T-helper 1 cell (primary cell): ENCODE data around the gene GDF11.

ENCODE experiments used
- DNase-seq, 5 donors: peaks; one replicate each; pipeline ENCODE4 v3.0.0-alpha.2; 2012 to 2020

GDF11 gene

GRCh38 chr12:55724226-55724939, 18.5 kb upstream of the GDF11 start:
- DNase-seq: peak; percentile 34 to 64 (median 53)

DNA sequence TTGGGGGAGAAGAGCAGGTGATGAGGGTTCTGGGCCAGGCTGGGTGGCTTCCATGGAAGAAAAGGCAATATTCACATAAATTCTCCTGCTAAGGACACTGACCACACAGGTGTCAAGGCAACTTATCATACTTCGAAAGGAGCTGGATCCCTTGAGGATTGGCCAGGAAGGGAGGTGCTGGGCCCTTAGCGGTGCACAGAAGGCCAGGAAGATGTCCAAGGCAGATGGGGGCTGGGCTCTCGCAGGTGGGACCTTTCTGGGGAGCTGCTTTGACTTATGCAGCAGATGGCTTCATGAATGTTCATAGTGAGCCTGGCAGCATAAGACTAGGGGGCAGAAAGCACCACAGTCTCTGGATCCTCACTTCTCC, 18.0 kb upstream of the GDF11 start:
- no peak for DNase-seq

GRCh38 chr12:55725556-55725955, 17.4 kb upstream of the GDF11 start:
- DNase-seq: no peak

- DNase-seq: no peak
Measured at GRCh38 chr12:55726971-55727370, 16.0 kb upstream of the GDF11 start.

DNA sequence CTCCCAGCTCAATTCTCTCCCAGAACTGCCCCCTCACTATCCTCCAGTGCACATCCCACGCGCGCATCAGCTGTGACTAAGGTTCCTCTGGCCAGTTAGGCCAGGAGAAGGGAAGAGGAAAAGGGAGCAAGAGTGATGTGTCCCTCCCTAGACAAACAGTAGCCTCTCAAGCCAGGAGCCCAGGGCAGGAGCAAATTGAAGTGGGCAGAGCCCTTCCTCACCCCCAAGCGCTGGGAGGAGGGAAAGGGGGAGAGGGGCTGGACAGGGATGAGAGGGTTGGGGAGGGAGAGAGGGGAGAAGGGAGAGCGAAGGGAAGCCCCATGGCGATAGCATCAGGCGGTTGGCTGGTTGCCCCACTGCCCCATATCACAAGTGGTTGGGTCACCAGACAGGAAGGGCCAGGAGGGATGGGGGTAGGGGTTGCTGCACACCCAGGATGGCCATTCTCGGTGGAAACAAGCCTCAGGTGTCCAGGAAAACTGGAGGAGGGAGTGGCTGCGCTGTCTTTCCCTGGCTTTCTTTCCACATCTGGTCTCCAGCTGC, 15.2 kb upstream of the GDF11 start:
- DNase-seq: no peak

DNA sequence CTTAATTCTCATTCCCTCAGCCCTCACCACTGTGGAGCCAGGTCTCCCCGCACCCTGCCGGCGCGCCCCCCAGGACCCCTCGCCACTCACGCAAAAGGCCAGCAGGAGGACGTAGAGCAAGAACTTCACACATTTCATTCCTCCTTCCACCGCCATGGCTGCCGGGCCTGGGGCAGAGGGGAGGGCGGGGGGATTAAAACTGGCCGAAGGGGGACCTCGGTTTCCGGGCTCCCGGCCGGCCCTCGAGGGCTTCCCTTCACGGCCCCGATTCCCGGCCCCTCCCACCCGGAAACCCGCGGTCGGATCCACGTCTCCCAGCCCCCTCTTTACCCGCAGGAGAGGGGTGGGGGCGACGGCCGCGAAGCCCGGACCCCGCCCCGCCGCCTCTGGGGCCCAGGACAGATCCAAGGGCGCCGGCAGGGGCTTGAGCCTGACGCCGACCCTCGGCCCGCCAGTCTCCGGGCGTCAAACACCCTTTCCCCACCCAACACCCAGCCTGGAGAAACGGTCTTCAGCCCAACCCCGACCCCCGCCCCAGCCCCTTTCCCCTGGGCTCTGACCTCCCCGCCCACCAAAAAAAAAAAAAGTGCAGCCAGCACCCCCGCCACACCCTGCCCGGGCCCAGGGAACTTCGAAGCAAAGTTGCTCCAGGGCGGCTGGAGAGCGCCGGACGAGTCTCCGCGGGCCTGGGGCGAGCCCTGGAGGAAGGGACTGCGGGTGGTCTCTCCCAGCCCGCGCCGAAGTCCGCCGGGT, 14.6 kb upstream of the GDF11 start:
- DNase-seq: no peak

- peak in 4 of 5 donors; percentile 30 to 60 (median 54) for DNase-seq
Measured at GRCh38 chr12:55728939-55729818, 13.7 kb upstream of the GDF11 start, which contains the start of gene CD63. CD63 (minus strand) TSS chr12:55729009; CDS start chr12:55728341, 668 bp downstream.

- peak in 1 of 5 donors; percentile 47 for DNase-seq
Measured at GRCh38 chr12:55729819-55730818, 12.8 kb upstream of the GDF11 start.

GRCh38 chr12:55732288-55732687, 10.6 kb upstream of the GDF11 start:
- DNase-seq: no peak

DNA sequence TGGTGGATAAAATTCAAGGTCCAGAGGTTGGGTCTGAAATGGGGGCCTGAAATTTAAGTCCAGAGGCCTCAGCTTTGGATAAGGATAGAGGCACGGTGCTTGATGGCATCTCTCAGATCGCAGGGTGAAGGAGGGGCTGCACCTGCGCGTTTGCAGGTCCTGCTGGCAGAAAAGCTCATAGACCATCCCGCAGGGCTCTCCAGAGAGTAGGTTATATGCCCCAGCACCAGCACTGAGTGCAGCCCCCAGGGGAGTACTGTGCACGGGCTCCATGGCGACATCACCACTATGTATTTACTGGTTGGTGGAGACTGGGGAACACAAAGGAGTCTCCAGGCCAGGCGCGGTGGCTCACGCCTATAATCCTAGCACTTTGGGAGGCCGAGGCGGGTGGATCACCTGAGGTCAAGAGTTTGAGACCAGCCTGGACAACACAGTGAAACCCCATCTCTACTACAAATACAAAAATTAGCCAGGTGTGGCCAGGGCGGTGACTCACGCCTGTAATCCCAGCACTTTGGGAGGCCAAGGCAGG, 9.8 kb upstream of the GDF11 start:
- no peak for DNase-seq

- DNase-seq: no peak
Measured at GRCh38 chr12:55733858-55734257, 9.1 kb upstream of the GDF11 start.

- DNase-seq: no peak
Measured at GRCh38 chr12:55734595-55734994, 8.3 kb upstream of the GDF11 start.

DNA sequence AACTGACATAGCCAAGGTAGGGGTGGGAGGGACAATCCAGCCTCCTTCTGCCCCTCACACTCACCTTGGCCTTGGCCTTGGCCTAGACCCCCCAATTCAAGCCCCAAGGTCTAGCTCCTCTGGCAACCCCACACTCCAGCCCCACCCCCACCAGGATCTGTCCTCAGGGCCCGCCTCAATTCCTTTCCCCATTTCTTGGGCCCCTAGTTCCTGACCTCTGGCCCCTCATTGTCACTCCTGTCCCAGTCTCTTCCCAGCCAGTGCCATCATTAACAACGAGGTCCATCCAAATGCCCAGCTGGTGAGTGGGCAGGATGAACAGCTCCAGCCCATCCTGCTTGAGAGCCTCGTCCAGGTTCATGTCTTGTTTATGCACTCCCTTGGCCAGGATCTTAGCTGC, 6.8 kb upstream of the GDF11 start:
- no peak for DNase-seq

DNA sequence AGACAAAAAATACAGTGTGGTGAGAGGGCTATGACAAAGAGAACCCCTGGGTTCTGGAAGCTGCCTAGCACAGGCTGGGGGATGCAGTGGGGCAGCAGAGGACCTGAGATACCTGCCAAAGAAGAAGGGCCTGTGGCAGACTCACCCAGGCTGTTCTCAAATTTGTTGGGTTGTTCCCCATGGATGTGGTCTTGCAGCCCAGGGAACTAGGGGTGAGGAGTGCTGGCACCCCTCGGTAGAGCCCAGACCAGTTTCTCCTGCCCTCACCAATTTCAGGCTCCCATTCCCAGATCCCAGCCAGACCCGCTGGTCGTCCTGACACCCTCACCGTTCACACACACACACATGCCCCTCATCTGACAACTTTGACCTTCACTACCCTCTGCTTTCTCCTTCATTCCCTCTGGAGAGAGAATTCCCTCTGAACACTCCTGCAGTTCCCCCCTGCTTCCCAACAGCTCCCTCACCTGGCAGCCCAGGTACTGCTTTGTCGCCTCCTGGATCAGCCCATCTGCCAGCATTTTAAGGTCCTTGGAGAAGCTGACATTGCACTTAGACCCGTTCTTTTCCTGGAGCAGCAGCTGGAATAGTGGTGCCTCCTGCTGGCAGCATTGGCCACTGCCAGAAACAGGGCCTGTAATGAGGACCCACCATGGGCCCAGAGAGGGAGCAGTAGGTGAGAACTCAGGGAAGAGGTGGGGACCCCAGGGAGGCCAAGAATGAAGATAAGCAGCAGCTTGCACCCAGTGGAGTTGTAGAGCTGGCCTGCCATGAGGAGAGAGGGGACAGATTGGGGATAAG, 5.9 kb upstream of the GDF11 start:
- peak in 1 of 5 donors; percentile 66 for DNase-seq

DNA sequence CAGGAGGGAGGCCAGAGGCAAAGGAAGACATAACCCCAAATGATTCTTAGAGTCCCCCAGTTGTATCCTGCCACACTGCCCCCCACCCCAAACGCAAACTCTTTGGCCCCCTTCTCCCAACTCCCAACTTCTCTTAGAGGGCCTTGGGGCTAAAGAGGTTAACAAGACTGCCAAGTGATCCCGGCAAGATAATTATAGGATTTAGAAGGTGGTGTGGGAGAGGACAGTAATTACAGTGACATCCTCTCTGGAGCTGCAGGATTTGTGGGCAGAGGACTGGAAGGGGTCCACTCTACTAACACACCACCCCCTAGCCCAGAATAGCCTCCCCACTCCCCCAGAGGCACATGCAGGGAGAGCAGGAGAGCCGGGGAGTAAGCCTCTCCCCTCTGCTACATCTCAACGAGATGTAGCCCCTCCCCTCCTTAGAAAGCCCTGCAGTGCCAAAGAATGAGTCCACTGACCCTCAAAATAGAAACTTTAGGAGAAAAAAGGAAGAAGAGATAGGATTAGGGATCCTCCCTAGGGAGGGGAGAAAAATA, 5.3 kb upstream of the GDF11 start:
- DNase-seq: no peak

DNA sequence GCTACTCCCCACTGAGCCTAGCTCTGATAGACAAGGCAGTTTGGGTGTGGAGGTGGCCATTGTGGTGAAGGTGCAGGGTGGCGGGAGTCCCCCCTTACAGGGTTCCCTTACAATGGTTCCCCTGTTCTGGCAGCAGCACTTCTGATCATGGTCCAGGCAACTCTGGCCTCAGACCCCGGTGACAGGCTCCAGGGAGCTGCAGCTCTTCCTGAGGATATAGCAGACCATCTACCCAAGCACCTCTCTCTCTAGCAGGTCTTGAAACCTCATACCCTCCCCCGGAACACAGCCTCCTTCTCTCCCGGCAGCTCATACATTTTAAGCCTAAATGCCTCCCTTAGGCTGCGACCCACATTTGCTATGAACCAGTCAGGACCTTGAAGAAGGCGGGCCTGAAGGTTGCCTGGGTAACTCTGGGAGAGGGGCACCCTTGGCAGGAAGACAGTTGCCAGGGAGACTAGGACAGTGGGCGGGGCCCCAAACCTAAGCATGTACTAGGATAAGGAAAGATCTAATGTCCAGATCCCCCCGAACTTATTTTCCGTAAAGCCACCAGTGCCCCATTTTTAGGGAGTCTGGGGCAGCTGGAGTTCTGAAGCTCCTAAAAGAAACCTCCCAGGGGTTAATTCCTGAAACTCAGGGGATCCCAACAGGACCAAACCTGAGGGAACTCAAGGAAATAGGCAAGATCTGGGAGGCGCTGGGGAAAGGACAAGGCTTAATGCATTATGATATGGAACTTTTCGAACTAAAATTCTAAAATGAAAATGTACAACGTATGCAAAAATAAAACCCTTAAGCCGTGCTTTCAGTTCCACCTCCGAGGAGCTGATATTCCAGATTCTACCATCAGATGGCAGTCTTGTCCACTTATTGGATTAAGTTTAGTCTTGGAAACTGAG, 4.5 kb upstream of the GDF11 start:
- DNase-seq: peak in 4 of 5 donors; percentile 47 to 85 (median 74)

DNA sequence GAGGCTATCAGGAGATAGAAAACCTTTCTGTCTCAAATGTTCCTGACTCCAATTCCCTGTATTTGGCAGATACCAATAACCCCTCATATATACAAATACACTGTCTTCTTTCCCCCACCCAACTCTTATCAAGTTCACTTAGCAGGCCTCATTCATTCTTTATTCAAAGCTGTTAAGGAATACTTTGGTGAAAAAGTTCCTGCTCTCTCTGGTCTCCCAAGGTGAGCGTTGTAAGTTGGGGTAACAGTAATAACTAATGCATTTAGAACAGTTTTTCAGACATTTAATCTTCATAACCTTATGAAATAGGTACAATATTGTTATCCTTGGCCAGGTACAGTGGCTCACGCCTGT, 3.9 kb upstream of the GDF11 start:
- DNase-seq: no peak

DNA sequence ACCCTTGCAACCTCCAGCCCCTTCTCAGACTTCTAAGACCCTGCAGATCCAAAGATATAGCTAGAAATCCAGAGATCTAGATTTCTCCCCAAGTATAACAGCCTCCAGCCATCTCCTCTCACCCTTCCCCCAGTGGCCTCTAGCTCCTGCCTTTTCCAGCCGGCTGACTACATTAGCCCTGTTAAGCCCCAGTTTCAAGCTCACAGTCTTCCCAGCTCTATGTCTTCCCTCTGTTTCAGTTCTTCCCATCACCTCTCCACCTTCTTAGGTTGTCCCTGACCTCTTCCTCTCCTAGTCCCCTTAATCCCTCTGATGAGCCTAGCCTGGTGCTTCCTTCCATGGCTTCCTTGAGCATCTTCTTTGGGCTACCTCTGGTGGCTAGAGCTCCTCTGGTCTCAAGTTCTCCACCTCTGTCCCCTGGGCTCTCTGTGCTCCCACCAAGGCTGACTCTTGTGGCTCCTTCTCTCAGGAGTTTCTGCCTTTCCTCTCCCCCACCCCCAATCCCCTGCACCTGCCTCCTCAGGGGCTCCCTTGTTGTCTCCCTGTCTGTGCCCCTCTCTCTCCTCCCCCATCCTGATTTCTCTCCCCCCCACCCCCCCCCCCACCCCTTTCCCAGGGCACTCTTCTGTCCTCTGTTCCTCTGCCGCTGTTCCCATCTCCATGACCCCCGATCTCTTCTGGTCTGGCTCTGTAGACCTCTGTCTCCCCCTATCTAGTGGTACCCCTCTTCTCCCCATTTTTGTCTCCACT, 816 bp upstream of the GDF11 start:
- DNase-seq: no peak
